HG03575 (cell line): Measurements from ENCODE around the gene TMEM181.
"Not testable (repeated sequence)": the region's sequence is repeated elsewhere in the genome, so short reads cannot be mapped to it uniquely, and the experiment has no call there.

Source experiments
- ATAC-seq: cut with Tn5 transposase; IDR thresholded peaks from one replicate; pipeline ENCODE4 v1.9.1; 2021; ENCODE audit not compliant: unreplicated experiment, insufficient number of reproducible peaks, low FRiP score; ENCODE audit errors: extremely low read depth

The TMEM181 gene

DNA sequence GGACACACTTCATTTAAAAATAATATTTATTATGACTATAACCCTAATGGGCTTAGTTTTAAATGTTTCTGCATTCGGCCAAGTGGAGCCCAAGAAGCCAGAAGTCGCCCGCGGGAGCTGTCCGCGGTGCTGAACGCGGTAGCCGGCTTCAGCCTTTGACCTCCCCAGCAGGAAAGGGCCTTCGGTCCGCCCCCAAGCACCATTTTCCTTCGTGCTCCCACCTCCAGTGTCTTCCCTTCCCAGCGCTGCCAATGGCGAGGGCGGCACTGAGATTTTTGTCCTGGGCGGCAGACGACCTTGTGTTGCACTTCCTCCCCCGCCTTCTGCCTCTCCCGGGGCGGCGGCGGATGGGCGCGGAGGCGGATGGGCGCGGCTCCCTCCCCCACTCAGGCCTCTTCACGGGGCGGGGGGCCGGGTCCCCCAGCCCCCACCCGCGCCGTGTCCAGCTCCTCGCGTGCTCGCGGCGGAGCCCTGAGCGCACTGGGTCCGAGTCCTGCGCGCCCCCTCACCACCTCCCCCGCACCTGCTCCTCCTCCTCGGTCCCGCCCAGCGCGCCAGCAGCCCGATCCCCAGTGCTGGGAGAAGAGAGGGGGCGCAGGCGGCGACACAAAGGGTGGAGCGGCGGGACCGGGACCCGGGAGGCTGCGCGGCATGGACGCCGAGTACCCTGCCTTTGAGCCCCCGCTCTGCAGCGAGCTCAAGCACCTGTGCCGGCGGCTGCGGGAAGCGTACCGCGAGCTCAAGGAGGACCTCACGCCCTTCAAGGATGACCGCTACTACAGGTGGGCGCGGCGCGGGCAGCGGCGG lies 23.6 kb upstream of the TMEM181 start:
- no peak for ATAC-seq

DNA sequence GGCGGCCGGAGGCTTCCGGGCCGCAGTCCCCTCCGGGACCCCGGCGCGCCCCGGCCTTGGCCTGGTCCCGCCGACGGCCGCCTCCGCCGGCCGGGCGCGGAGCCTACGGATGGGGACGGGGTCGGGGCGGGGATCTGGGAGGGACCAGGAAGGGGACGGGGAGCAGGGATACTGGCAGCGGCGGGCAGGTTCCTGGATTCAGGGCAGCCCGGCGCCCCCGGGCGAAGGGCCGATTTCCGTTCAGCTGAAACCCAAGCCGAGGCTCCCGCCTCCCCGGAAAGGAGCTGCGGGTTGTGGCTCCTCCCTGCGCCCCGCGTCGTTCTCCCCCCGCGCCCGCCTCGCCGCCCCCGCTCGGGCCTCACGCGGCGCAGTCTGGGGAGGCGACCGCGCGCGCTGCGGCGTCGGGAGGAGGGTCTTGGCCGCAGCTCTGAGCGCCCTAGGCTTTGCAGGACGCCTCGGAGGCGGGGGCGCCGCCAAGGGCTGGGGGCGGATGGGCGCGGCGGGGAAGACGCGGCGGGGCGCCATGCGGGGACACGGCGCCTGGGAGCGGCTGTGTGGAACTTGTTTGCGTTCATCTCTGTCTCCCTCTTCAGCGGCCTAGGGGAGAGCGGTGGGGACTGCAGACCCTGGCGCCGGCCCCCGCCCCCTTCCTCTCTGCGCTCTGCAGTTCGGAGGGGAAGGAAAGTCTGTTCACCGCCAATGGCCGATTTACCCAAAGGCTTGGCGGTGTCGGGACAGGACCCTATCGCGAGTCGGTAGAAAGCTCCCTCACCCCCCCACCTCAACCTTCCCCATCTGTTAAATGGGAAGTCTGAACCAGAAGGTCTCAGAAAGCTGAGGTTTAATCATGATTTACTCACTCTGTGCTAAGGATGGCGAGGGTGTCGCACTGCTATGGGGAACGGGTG lies 22.7 kb upstream of the TMEM181 start:
- no peak for ATAC-seq

DNA sequence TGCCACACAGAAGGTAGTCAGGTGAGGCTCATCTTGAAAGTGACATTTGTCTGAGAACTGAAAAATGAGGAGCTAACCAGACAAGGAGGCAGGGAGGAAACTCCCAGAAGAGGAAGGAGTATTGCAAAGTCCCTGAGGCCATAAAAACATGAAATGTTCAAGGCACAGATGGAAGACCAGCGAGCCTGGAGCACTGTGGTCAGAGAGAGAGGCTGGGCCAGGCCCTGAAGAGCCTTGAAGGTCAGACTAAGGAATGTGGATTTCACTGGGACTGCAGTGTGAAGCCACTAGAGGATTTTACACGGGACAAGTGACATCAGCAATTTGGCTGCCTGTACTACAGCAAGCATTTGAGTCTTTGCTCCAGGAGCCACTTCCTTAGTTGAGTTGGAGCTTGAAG lies 21.1 kb upstream of the TMEM181 start:
- ATAC-seq, result no peak

DNA sequence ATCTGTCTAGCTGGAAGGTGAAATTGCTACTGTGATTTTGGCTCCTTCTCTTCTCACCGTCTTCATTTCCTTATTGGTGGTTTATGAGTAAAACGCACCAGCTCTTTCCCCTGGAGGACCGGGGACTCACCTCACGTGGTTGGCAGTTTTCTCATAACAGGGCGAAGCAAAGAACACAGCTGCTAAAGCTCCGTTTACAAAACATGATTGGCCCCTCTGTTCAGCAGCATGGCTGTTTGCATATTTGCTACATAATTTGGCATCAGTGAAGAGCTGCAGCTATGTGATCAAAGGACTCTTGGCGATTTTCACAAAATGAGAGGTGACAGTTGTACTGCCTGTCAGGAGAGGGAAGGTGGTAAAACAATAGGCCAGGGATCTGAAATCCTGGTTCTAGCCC lies 20.5 kb upstream of the TMEM181 start:
- no peak for ATAC-seq

DNA sequence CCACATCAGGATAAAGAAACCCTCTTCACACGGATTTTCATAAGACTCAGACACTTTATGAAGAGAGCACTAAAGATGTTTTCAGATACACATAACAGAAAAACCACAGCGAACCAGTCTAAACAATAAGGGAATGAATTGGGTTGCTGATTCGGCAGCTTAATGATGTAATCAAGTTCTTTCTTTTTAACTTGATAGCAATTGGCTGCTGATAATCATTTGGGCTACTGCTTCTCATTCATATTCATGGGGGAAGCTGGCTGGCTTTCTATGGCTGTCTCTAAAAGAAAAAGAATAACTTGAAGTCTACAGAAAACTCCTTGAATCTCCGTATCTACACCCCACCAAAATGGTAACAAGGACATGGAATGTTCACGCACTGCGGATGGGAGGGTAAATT lies 20.0 kb upstream of the TMEM181 start:
- no peak for ATAC-seq

DNA sequence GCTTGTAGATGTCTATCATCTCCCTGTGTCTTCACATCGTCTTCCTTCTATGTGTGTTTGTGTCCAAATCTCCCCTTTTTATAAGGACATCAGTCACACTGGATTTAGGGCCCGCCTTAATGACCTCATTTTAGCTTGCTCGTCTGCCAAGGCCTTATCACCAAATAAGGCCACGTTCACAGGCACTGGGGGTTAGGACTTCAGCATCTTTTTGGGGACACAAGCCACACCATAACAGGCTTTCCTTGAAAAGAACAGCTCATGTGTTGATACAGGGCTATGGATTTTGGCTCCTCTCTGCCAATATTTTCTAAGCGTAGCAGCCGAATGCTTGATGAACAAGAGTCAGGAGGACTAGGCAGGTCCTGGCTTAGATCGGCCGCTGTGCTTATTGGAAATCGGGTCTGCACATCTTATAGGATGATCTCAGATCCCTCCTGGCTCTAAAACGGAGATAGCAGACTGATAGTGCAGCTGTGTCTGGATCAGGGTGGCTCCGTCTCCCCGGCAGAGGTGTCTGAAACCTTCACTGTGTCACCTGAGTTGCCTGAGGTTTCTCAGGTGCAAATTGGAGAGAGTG lies 16.2 kb upstream of the TMEM181 start:
- no peak for ATAC-seq

DNA sequence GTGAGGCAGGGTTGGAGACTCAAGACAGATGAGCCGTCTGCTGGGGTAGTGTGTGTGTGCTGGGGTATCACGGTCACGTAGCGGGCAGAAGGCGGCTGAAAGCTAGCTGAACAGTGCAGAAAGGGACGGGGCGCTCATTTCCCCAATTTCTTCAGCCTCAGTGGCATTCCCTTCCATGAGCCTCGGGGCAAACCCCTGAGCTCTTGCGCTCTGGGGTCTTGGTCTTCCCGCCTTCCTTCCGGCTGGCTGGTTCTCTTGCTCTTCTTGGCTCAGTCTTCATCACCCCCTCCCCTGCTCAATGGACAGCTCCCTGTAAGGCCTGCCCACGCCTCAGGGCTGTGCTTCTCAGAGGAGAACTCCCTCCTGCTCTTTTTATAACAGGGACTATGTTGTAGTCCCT lies 15.5 kb upstream of the TMEM181 start:
- no peak for ATAC-seq

DNA sequence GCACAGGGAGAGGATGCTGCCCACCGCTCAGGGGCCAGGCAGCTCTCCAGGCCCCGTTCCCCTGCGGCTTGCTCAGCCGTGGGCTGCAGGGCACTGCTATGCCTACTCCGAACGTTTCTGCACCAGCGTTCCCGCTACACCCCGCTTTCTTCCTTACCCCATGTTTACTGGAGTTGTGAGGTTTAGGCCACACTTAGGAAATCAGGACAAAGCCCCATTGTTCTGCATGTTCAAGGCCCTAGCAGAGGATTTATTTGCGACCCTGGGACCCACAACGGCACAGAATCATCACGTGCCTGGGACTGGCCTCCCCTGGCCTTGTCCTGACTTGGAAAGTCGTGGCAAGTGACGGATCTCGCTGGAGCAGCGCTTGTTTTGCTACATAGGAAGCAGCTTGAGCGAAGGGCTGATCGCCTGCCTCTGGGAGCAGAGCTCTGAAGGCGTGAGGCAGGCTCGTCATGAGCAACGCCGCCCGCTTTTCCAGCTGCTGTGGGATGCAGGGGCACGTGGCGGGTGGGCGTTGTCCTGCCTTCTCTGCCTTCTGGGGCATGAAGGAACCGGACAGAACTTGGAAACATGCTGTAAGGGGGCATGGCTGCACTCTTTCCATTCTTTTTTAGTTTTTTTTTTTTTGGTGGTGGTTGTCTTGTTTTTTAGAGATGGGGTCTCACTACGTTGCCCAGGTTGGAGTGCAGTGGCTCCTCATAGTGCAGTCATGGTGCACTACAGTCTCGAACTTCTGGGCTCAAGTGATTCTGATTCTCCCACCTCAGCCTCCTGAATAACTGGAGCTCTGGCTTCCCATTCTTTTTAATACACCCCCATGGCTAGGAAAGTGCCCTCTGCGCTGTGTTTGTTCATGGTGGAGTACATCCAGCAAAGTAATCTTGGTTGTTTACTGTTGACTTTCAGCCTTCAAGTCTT lies 14.6 kb upstream of the TMEM181 start:
- no peak for ATAC-seq

DNA sequence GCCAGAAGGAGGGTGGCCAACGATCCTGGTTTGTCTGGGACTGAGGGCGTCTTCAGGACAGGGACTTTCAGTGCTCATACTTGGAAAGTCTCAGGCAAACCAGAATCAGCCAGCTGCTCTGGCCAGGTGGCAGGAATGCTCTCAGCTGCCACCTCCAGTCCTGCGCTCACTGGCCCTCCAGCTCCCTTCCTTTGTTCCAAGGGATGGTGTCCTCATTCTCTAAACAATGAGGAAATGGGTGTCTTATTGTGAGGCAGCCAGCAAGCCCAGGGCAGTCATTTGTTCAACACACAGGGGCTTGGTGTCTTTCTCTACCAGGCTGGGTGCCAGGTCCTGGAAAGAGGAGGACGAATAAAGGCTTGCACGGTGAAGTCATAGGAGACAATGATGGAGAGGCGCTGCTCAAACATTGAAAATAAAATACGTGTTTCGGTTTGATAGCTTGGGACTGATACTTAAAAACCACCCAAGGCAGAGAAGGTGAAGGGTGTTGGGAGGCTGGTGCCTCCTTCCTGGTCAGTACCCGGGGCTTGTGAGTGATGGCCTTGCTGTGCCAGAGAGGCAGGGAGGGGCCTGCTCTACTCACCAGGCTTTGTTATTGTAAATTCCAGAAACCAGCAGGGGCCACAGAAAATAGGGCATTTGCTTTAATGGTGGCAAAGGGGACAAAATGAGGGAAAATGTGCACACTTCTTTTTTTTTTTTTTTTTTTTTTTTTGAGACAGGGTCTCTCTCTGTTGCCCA lies 11.3 kb upstream of the TMEM181 start:
- no peak for ATAC-seq

DNA sequence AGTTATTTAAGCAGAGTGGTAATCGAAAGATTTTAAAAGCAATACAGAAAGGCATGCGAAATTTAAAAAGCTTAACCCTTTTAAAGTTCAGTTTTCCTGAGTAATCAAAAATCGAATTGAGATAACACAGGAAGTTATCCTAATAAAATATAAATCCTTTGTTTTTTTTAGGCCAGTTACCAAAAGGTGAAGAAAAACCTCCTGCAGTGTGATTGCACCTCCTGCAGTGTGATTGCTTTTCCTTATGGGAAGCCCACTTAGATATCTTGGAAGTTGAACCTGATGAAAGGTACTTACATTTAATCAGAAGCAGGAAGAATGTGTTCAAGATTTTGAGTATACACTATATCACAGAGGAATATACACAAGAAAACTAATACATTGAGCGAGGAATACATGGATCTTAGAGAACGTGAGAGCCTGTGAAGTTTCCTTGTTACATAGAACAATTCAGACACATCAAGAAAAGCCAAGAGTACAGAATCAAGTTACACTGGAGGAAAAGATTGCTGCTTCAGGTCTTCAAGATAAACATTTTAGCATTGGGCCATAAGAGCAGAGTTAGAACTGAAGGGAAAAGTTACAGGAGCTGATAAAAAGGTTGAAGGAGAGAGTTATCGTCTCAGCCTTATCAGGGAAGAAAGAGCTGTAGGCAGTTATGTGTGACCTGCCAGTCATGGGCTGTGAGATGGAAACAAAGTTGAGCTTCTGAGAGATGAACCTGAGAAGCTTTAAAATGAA lies 7.7 kb upstream of the TMEM181 start:
- no peak for ATAC-seq

DNA sequence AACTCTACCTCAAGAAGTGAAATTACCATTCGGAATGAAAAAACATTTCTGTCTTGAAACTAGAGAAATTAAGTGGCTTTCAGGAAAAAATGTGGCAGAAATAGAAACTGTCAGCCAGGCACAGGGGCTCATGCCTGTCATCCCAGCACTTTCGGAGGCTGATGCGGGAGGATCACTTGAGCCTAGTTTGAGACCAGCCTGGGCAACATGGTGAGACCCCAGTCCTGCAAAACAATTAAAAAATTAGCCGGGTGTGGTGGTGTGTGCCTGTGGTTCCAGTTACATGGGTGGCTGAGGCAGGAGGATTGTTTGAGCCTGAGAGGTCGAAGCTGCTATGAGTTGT lies 7.1 kb upstream of the TMEM181 start:
- ATAC-seq, result no peak

DNA sequence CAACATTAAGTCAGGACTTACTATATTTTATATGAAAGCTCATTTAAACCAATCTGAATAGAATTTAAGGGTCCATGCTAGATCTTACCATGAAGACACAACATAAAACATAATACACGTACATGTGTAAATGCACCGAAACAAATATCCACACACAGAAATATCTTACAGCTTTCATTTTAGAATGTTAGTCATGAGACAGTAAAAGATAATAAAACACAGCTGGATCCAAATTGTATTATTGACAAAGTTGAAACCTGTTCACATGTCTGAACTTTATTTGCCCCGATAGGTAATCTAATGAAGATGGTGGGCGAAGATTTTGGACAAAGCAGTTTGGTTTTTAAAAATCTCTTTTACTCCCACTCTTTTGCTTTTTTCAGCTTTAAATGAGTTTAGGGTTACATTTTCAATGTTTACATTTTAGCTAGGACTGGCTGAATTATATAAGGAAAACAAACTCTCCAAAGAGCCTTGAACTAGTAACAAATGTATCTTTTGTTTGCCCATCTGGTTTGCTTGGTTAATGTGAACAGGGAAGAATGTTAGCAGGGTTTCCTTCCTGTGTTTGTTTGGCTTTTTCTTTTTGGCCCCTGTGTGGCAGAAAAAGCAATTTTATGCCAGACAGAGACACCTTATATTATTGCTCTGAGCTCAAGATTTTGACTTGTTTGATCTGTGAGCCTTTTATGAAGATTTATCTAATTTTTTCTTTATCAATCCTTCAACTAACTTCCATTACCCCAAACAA lies 5.1 kb upstream of the TMEM181 start:
- no peak for ATAC-seq

DNA sequence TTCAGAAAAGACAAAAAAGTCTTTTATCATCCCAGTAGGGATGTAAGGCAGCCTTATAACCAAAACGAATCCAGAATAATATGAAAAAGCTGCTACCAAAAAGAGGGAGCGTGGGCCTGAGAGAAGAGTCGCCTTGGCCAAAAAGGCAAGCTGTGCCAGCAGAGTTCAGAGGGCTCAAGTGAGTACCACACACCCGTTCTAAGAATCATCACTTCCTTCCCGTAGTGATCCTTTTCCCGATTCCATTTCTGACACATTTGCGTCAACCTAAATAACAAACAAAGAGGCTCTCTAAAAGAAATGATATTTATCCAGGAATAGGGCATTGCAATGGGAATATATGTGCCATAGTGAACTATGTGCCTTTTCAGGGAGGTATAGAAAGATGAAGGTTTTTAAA lies 3.8 kb upstream of the TMEM181 start:
- no peak for ATAC-seq

DNA sequence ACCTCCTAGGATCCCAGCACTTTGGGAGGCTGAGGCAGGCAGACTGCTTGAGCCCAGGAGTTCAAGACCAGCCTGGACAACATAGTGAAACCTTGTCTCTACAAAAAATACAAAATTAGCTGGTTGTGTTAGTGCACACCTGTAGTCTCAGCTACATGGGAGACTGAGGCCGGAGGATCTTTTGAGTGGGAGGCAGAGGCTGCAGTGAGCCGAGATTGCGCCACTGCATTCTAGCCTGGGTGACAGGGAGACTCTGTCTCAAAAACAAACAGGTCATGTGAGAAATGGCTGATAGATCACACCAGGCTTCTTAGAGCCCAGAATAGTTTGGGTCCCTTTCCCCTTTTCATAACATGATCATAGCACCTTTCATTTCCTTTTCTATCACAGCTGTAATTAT lies 2.8 kb upstream of the TMEM181 start:
- not testable (repeated sequence) for ATAC-seq

DNA sequence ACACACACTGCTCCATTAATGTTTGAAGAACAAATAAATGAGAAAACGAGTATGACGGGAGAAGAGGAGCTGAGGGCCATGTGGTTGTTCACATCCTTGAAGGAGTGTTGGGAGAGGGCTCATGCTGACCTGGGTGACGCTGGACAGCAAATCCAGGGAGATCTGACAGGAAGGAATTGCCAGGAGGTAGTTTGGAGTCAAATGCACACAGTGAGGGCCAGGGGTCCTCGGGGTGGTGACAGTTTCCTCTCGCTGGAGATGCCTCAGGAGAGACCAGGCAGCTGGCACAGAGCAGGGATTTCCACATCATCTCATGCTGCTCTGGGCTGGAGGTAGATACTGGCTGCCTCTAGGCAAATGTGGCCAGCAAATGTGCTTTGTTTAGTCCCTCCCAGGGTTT lies 2.0 kb upstream of the TMEM181 start:
- no peak for ATAC-seq

DNA sequence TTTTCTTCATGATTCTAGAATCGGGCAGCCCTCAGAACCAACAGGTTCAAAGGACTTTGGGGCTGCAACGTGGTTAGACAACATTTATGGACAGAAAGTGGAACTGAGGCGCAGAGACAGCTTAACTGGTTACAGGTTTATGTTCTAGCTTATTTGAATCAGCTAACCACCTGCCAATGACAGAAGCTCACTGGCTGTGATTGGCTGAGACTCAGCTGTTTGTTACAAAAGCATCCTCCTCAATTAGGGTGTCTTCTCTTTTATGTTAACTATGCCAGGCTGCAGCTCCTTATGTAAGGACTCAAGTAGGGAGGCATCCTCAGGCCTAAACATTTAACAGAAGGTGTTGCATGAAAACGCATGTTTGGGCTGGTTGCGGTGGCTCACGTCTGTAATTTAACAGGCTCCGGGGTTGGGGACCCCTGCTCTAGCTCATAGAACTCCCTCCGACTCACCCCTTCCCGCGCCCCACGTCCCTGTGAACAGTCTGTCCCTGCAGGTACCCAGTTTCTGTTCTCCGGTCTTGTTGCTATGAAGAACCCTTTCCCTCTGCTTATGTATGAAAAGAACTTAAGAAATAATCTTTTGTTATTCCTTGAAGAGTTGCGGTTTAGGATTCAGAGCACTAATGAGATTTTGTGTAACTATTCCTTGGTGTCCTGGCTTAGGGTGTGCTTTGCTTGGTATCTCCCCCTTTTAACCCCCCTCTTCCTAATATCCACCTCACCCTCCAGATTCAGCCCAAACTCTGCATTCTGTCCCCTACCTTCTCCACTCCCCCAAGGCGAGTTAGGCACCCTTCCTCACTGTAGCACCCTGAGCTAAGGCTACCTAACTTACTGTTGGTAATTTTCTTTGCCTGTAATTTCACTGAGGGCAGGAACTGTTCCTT lies 1.2 kb upstream of the TMEM181 start:
- ATAC-seq, result no peak
